Pons (tissue), 1 donor: ENCODE results near the gene NHLRC2.

Experiments used
- DNase-seq: peaks from one replicate; pipeline ENCODE4 v3.0.0-alpha.2; 2016; ENCODE audit warnings: low spot score

The NHLRC2 gene

DNA sequence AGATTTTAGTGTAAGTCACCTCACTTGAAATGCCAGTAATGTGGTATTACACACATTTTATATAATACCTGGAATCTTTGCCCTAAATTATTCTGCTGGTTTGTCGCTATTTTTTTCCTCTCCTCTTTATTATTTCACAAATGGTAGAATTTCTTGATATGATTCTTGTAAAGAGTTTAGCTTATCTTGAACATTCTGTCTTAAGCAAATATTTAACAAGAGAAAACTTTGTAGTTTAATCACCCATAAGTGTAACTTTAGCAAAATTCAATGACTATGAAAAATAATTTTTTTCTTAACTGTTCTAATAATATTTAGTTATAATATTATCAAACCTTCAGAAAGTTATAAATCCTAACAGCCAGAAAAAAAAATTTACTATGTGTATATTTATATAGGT, 56.7 kb downstream of the NHLRC2 start:
- no peak for DNase-seq

DNA sequence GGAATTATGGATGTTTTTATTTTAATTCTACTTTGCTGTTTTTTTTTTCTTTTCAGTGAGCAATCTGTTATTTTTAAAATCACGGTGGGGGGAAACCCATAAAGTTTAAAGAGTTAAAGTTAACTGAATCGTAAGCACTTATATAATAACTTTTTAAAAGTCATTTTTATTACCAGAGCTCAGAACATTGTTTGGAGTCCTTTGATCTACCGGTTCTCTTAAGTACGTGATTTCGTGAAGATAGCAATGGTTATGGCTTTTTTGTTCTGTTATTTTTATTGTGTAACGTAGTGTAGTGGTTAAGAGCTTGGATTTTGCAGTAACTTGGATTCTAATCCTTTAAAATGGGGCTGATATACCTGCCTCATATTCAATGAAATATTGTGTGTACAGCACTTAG, 57.4 kb downstream of the NHLRC2 start:
- DNase-seq, result no peak

DNA sequence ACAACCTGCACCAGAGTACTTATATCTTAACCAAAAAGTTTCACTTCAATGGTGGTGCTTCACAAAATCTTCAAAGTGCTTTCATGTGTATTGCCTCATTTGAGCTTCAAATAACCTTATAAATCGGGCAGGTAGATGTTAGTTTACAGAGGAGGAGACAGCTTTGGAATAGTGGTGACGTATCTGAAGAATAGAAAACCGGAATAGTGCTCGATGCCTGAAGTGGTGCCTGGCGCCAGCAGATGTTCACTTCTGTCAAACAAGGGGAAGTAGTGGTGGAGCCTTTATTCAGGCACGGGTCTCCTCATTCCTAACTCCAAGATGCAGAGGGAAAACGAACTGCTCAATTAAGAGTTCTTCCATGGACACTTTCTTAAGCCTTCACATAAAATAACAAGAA, 58.1 kb downstream of the NHLRC2 start:
- no peak for DNase-seq

GRCh38 chr10:113914956-113915355, 60.5 kb downstream of the NHLRC2 start:
- DNase-seq, result no peak

- DNase-seq, result no peak
Measured at GRCh38 chr10:113915540-113915939, 61.1 kb downstream of the NHLRC2 start.

DNA sequence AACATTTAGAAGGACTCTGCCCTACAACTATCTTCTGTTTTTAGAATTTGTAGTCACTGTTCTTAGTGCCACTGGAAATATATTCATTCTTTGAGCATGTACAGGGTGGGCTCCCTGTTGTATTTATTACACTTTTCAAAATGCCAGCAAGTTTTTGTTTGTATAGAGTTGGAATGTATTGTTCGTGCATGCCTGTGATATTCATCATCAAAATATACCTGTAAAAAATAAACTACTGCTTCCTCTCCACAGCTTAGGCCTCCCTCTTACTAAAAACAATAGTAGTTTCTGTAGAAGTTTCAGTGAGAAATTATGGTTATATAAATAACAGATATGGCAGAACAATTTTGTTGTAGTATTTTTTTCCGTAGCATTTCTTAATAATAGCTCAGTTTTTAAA, 61.6 kb downstream of the NHLRC2 start:
- DNase-seq, result no peak

DNA sequence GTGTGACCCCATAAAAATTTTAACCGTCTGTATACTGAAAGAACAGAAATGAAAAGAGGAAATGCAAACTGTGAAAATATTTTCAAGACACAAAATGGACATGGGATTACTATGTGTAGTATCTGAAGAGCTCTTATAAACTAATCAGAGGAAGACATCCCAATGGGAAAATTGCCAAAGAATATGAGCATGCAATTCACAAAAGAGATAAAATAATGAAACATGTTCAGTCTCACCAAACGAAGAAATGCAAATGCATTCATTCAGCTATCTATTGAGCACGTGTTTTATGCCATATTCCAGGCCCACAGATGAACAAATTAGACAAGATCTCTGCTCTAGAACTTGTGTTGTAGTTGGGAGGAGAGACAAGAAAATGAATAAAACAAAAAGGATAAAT, 63.2 kb downstream of the NHLRC2 start:
- DNase-seq, result no peak

- no peak for DNase-seq
Measured at GRCh38 chr10:113920114-113920513, 65.7 kb downstream of the NHLRC2 start.

- no peak for DNase-seq
Measured at GRCh38 chr10:113920875-113921274, 66.4 kb downstream of the NHLRC2 start.

DNA sequence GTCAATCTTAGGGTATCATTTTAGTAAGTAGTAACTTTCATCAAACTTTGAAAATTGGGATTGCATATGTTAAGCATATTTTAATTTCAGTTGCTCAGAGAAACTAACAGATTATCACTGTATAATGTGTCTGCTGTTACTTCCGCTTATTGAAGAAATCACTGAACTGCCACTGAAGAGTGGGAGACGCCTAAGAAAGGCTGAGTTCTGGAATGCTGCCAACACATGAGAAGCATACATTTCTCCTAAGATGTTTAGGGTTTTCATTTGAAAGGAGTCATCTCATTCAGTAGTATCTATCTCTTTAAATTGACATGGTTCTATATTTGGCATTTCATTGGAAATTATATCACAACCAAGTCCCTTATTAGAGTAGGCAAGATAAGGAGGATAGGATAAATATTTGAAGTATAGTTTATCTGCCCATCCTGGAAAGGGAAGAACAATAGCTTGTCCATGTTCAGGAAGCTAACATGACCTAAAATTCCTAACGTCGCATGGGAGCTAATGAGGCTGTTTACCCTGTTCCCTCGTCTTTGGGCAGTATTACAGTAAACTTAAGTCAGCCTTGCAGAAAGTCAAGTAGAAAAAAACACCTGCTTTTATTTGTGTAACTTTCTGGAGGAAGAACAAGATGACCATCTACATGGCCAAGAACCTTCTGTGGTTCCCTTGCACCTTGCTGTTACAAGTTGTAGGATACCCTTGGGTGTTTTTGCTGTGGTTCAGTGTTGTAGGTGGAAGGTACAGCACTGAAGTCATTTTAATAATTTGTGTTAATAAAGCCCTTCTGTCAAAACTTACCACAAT, 67.3 kb downstream of the NHLRC2 start:
- no peak for DNase-seq

DNA sequence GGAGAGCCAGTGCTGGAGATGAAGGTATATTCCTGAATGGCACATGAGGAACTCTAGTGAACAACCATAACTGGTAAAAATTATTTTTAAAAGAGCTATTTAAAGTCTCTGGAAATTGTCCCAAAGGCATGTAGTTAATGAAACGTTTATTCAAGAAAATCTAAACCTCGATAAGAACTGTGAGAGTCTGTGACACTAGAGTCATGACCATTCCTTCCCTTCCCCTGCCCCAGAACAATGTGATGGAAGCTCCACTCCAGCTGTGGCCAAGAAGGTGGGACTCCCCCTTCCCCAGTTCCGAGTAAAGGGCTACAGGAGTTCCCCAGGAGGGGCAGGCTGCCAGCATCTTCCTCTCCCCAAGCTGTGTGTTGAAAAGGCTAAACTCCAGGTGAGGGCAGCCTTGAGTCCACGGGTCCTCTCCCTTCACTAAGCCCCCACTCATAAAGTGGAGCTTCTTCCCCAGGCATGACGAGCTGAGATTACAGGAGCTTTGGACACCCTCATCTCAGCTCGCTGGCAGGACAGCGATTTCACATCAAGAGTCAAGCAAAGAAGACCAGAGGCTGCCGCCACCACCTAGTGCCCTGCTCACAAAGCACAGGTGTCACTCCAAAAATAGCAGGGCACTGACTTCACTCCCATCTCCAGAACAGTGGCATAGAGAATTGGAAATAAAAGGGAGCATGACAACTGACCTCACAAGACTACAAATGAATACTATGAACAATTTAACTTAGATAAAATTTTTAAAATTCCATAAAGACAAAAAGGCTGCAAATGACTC, 68.5 kb downstream of the NHLRC2 start:
- no peak for DNase-seq

GRCh38 chr10:113924186-113924585, 69.7 kb downstream of the NHLRC2 start:
- DNase-seq, result no peak

GRCh38 chr10:113924664-113925063, 70.2 kb downstream of the NHLRC2 start:
- no peak for DNase-seq

DNA sequence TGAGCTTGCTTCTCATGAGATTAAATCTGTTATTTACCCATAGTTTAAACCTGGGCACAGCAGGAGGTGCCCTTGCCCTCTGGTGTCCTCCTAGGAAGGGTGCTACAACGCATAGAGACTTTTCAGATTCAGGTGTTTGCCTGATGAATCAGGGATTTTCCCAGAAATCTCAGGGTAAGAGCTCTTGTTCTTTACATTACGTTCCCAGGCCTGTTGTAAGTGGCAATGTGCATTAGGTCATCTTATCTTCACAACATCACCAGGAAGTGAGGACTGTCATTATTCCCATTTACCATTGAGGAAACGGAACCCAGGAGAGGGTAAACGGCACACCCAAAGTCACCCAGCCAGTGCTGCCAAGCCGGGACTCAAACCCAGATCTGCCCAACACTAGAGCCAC, 73.0 kb downstream of the NHLRC2 start:
- no peak for DNase-seq

GRCh38 chr10:113928830-113929229, 74.4 kb downstream of the NHLRC2 start:
- no peak for DNase-seq

DNA sequence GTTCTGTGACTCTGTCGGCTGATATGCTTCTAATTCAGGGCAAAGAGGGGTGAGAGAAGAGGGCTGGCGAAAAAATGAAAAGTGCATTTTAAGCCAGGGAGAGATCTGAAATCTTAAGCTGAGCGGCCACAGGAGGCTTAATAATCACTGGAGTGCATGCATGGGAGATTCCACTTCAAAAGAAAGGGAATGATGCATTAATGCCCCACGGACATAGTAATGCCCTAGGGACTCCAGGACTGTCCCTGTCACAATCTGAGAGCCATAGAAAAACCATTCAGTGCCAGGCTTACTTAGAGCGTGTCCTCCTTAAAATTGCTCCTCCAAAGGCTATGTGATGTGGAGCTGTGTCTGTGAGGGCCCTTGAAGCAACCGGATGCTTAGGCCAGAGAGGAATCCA, 75.1 kb downstream of the NHLRC2 start:
- no peak for DNase-seq

GRCh38 chr10:113930482-113931057, 76.1 kb downstream of the NHLRC2 start:
- no peak for DNase-seq

DNA sequence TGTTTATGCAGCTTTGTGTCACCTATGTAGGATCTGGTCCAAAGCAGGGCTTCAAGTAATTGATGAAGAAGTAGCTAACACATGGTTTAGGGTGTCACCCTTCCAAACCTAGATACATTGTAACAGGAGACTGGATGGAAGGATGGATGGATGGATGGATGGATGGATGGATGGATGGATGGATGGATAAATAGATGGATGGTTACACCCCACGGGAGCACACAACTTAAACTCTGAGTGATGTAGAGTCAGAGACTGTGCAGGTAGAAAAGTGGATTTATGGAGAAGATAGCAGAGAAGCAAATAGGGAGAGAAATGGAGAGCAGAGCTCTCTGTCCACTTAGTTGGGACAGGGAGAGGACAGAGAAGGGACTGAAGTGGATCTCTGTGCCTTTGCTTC, 78.4 kb downstream of the NHLRC2 start:
- DNase-seq, result no peak

DNA sequence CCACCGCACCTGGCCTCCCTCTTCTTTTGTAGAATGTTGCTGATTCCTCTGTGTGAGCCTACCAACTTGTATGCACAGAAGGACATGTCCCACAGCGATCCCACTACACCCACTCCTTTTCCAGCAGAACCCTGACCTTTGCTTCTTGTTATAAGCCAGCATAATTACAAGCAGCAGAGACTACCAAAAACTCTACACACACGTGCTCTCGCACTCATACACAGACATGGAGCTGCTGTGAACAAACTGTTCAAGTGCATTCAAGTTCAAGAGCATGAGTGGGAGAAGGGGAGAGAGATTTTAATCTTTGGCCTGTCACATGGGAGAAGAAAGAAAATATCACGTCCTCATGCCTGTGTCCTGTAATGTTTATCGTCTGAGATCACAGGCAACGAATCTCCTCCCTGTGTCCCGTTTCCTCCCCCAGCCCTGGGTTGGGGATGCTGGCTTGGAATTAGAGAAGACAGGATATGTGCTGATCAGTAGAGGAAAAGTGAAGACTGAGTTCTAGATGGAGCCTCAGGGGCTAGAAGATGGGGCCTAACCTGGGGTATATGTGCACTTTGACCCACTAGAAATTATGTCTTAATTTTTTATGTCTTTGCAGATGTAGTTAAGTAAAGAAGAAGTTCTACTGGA, 79.6 kb downstream of the NHLRC2 start:
- no peak for DNase-seq

- DNase-seq, result no peak
Measured at GRCh38 chr10:113937258-113937657, 82.8 kb downstream of the NHLRC2 start.

GRCh38 chr10:113937756-113938155, 83.3 kb downstream of the NHLRC2 start:
- no peak for DNase-seq

DNA sequence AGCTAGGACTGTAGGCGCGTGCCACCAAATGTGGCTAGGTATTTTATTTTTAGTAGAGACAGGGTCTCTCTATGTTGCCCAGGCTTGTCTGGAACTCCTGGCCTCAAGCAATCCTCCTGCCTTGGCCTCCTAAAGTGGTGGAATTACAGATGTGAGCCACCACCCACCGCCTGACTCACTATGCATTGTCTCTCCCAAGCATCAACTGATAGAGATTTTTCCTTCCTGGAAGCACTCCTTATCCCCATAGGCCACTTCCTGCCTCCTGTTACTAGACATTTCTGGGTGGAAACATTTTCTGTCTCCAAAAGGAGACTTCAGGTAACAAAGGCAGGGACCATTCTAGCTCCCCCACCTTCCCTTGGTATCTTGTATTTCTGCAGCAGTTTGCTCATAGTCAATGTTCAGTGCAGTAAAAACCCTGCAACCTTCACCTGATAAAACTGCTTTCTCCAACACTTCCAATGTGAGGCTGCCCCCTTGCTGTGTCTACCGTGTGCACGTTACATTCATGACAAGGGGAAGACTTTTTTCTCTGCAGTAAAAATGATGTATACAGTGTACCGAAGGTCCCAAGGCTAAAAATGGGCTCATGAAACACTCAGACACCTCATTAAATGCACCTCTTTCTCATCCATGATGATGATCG, 84.9 kb downstream of the NHLRC2 start:
- DNase-seq, result no peak
